Nephron (organoid): ENCODE data around the gene PHETA2.
A peak's percentile ranks its signal among the peaks of the same experiment; 100 is the strongest.

Experiments
- H3K27ac Mint-ChIP-seq, 3 experiments: 2 replicates each; pipeline ENCODE4 v1.8.0; 2020; ENCODE audit warnings: mixed read lengths in 3 of 3, mild to moderate bottlenecking in 2 of 3, moderate library complexity in 1 of 3
- H3K27me3 Mint-ChIP-seq: 2 replicates; pipeline ENCODE4 v1.8.0; 2021; ENCODE audit warnings: low read depth, mild to moderate bottlenecking, moderate library complexity, mixed read lengths
- H3K36me3 Mint-ChIP-seq: 2 replicates; pipeline ENCODE4 v1.8.0; 2020; ENCODE audit warnings: low read depth, mixed read lengths
- H3K4me1 Mint-ChIP-seq: 2 replicates; pipeline ENCODE4 v1.8.0; 2020; ENCODE audit warnings: mixed read lengths
- H3K4me3 Mint-ChIP-seq, 3 experiments: 2 replicates each; pipeline ENCODE4 v1.8.0; 2020; ENCODE audit warnings: mild to moderate bottlenecking in 3 of 3, mixed read lengths in 3 of 3, moderate library complexity in 2 of 3
- H3K9me3 Mint-ChIP-seq: 2 replicates; pipeline ENCODE4 v1.8.0; 2020; ENCODE audit warnings: mixed read lengths
- TF ChIP-seq, protein P1 (sequence below), 3 experiments: fragments of 200-600 bp; sonication (generic); IDR thresholded peaks; one replicate each; pipeline ENCODE4 v1.5.0; 2021; ENCODE audit warnings: antibody characterized with exemption in 3 of 3; ENCODE audit not compliant: unreplicated experiment in 3 of 3

PHETA2 gene

DNA sequence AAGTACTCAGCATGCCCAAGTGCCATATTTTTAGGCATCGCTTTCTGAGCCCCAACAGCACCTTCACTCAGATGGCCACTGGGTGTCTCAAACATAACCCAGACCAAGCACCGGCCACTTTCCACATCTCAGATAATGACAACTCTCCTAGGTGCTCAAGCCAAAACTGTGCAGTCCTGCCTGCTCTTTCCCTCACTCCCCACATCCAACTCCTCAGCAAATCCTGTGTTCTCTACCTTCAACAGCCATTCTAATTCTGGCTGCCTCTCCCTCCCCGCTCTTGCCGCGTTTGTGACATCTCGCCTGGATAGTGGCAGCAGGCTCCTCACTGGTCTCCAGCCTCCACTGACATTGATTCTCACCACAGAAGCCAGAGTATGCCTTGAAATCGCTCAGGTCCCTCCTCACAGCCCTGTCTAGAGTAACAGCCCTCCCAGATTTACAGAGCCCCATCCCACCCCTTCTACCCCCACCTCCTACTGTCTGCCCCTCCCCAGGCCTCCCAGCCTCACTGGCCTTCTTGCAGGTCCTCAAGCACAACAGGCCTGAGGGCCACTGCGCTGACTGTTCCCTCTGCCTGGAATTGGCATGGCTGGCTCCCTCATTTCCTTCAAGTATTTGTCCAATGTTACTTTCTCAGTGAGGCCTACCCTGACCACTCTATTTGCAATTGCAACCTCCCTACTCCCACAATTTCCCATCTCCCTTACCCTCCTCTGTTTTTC, 1.3 kb upstream of the PHETA2 start:
- peaks cover 39% of the 10 kb centered on the region for H3K4me1 Mint-ChIP-seq
- no peaks in the 10 kb centered on the region for H3K36me3 Mint-ChIP-seq
- TF ChIP-seq, protein P1, sequence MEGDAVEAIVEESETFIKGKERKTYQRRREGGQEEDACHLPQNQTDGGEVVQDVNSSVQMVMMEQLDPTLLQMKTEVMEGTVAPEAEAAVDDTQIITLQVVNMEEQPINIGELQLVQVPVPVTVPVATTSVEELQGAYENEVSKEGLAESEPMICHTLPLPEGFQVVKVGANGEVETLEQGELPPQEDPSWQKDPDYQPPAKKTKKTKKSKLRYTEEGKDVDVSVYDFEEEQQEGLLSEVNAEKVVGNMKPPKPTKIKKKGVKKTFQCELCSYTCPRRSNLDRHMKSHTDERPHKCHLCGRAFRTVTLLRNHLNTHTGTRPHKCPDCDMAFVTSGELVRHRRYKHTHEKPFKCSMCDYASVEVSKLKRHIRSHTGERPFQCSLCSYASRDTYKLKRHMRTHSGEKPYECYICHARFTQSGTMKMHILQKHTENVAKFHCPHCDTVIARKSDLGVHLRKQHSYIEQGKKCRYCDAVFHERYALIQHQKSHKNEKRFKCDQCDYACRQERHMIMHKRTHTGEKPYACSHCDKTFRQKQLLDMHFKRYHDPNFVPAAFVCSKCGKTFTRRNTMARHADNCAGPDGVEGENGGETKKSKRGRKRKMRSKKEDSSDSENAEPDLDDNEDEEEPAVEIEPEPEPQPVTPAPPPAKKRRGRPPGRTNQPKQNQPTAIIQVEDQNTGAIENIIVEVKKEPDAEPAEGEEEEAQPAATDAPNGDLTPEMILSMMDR (IDR thresholded peaks at IDR 0.05; ENCODE audit: unreplicated experiment in 3 of 3), result no peak
- H3K4me3 Mint-ChIP-seq, result peak overlapping the region; percentile 65 to 79 (median 69)
- no peaks in the 10 kb centered on the region for H3K27me3 Mint-ChIP-seq
- H3K9me3 Mint-ChIP-seq, result no peaks in the 10 kb centered on the region
- H3K27ac Mint-ChIP-seq, result peak overlapping the region; percentile 49 to 92 (median 63)

DNA sequence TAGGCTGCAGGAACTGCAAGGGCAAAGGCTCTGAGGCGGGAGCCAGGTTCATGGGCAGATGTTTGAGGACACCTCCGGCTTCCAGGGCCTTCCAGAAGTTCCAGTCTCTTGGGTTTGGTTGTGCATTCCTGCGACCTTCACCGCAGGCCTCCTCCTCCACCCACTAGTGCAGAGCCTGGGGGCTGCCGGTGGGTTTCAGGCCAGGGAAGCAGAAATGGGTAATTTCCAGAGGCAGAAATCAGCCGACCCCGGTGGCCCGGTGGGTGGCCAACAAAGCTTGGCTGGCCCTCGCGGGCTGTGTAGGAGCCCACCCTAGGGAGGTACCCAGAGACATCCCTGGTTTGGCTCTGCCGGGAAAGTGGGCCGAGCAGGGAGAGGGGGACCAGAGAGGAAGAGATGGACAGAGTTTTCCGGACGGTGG, 417 bp upstream of the PHETA2 start:
- Mint-ChIP-seq H3K4me3 (peak overlapping the region in 1 of 3 experiments; percentile 69), H3K9me3 (no peaks in the 10 kb centered on the region), H3K4me1 (peaks cover 44% of the 10 kb centered on the region), H3K36me3 (no peaks in the 10 kb centered on the region), H3K27me3 (no peaks in the 10 kb centered on the region), H3K27ac (peak overlapping the region; percentile 49 to 92 (median 63))
- TF ChIP-seq, protein P1 (IDR thresholded peaks at IDR 0.05; ENCODE audit: unreplicated experiment in 3 of 3), result no peak

DNA sequence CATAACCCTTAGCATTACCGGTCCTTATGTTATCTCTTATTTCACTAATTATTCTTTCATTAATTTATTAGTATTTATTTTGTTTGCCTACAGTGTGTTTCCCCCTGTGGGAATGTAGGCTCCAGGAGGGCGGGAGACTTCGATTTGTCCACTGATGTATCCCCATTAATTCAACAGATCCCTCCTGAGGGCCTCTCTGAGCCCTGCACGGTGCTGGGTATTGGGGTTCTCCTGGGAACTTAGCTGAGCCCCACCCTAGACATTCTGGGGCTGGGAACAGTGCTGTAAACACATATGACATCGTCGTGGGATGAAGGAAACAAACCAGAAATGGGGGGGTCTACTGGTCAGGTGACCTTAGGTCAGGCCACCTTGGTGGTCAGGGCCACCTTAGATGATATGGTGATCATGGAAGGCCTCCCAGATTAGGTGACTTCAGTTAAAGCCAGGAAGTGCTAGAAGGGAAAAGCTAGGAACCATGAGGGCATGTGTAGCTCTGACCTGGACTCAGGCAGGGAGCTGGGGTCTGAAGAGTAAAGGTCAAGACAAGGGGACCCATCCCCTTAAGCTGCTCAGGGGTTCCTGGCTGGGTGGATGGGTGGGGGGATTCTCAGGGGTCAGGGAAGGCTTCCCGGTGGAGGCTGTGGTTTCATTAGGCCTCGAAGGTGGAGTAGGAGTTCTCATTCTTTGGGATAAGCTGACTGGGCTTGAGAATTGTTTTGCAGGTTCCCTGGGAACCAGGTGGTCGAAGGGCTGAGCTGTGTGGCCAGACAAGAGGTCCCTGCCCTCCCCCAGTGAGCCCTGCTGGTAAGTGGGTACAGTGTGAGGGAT, 1.0 kb downstream of the PHETA2 start:
- TF ChIP-seq, protein P1 (IDR thresholded peaks at IDR 0.05; ENCODE audit: unreplicated experiment in 3 of 3), result no peak
- Mint-ChIP-seq H3K36me3 (no peaks in the 10 kb centered on the region), H3K27ac (peak overlapping the region; percentile 63 to 84 (median 76)), H3K27me3 (no peaks in the 10 kb centered on the region), H3K4me1 (peaks cover 56% of the 10 kb centered on the region), H3K9me3 (no peaks in the 10 kb centered on the region), H3K4me3 (peak overlapping the region in 2 of 3 experiments; percentile 43 to 58)

DNA sequence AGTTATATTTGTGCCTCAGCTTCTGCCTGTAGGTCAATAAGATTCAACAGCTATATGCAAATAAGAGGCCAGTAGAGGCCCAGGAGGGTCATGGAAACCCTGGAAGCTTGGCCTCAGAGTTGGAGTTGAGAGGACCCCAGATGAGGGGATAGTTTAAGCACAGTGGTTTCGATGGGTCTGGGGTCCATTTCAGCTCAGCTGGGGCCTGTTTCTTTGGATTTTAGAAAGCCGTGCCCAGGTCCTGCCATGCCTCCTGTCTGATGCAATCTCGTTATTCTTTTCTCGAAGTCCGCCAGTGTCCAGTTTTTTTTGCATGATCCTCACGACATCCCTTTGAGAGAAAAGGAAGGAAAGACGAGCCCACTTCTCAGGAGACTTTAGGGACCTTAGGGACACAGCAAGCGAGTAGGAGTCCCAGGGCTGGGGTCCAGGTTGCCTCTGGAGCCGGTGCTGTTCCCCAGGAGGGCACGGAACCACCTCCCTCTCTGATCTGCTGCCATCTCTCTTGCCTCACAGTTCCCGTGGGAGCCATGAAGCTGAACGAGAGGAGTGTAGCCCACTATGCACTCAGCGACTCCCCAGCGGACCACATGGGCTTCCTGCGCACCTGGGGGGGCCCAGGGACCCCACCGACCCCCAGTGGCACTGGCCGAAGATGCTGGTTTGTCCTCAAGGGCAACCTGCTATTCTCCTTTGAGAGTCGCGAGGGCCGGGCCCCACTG, 2.9 kb downstream of the PHETA2 start:
- peak overlapping the region in 2 of 3 experiments; percentile 19 to 83 for H3K27ac Mint-ChIP-seq
- H3K4me3 Mint-ChIP-seq, result peak overlapping the region in 1 of 3 experiments; percentile 19
- peaks cover 3% of the 10 kb centered on the region for H3K36me3 Mint-ChIP-seq
- no peaks in the 10 kb centered on the region for H3K9me3 Mint-ChIP-seq
- TF ChIP-seq, protein P1 (IDR thresholded peaks at IDR 0.05; ENCODE audit: unreplicated experiment in 3 of 3), result no peak
- H3K4me1 Mint-ChIP-seq, result peaks cover 51% of the 10 kb centered on the region
- H3K27me3 Mint-ChIP-seq, result no peaks in the 10 kb centered on the region

DNA sequence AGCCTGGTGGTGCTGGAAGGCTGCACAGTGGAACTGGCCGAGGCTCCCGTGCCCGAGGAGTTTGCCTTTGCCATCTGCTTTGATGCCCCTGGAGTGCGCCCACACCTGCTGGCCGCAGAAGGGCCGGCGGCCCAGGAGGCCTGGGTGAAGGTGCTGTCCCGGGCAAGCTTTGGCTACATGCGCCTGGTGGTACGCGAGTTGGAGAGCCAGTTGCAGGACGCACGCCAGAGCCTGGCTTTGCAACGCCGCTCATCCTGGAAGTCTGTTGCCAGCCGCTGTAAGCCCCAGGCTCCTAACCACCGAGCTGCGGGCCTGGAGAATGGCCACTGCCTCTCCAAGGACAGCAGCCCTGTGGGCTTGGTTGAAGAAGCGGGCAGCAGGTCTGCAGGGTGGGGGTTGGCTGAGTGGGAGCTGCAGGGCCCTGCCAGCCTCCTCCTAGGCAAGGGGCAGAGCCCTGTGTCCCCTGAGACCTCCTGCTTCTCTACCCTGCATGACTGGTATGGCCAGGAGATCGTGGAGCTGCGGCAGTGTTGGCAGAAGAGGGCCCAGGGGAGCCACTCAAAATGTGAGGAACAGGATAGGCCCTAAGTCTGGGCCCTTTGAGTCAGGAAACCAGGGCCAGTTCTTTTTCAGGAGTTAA, 3.6 kb downstream of the PHETA2 start:
- H3K27ac Mint-ChIP-seq, result peak overlapping the region; percentile 85 to 97 (median 96)
- H3K36me3 Mint-ChIP-seq, result peaks cover 9% of the 10 kb centered on the region
- peaks cover 51% of the 10 kb centered on the region for H3K4me1 Mint-ChIP-seq
- no peaks in the 10 kb centered on the region for H3K27me3 Mint-ChIP-seq
- no peaks in the 10 kb centered on the region for H3K9me3 Mint-ChIP-seq
- peak overlapping the region in 1 of 3 experiments; percentile 13 for H3K4me3 Mint-ChIP-seq
- TF ChIP-seq, protein P1 (IDR thresholded peaks at IDR 0.05; ENCODE audit: unreplicated experiment in 3 of 3), result no peak
